Posterior vena cava (tissue), 2 donors: Measurements from ENCODE around the gene CPNE6. TPM values are rescaled to one million over a fixed set of nuclear protein-coding genes. Genes with fewer than 3 reads are reported as not detected.
"Not testable (repeated sequence)": the region's sequence is repeated elsewhere in the genome, so short reads cannot be mapped to it uniquely, and the experiment has no call there.

Experiments used
- DNase-seq: peaks from one replicate; pipeline ENCODE4 v3.0.0-alpha.2; 2020; ENCODE audit warnings: low spot score
- intact Hi-C, 2 donors: fragments of 100-400 bp; cut with DNase I; formaldehyde crosslinking; loops; one replicate each; pipeline versions ENCODE4 v1.14.1 to v1.14.2; 2022 to 2023
- total RNA-seq, 2 donors: library from RNA; stranded (reverse); fragmentation: NEBNext Ultra II Directional; extraction: Animal tissue kit (Norgen Biotek cat#: 25700); gene quantifications; one replicate each; pipeline ENCODE4 v1.2.1, GENCODE V29; 2021
- donor health status: DM: yes; HTN: yes; CAD: no.
- donor health status: DM: yes; HTN: yes; CAD: no.

CPNE6 gene
- total RNA-seq, 2 donors from 2014 or later = 0.32 to 1.3 TPM

DNA sequence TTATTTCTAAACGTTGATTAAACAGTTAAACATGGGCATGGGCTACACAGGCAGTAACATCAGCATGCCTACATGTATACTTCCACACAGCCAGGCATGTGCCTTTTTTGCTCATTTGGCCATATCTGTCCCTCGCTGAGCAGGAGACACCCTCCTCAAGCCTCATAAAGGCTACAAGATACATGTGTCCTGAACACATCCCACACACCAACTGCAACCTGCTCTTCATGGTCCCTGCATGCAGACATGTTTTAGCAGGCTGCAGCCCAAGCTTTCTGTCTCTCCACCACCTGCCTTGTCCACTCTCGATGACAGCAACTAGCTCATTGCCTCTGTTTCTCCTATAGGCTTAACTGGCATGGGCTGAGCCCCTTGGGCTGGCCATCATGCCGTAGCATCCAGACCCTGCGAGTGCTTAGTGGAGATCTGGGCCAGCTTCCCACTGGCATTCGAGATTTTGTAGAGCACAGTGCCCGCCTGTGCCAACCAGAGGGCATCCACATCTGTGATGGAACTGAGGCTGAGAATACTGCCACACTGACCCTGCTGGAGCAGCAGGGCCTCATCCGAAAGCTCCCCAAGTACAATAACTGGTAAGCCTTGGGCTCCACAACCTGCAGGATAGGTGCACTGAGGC, 25.3 kb downstream of the CPNE6 start:
- intact Hi-C loops = no loop called here
- no peak for DNase-seq

GRCh38 chr14:24098229-24098926, 27.0 kb downstream of the CPNE6 start:
- no peak for DNase-seq
- intact Hi-C loops = no loop called here

GRCh38 chr14:24098927-24099813, 27.8 kb downstream of the CPNE6 start:
- intact Hi-C loops = no loop called here

DNA sequence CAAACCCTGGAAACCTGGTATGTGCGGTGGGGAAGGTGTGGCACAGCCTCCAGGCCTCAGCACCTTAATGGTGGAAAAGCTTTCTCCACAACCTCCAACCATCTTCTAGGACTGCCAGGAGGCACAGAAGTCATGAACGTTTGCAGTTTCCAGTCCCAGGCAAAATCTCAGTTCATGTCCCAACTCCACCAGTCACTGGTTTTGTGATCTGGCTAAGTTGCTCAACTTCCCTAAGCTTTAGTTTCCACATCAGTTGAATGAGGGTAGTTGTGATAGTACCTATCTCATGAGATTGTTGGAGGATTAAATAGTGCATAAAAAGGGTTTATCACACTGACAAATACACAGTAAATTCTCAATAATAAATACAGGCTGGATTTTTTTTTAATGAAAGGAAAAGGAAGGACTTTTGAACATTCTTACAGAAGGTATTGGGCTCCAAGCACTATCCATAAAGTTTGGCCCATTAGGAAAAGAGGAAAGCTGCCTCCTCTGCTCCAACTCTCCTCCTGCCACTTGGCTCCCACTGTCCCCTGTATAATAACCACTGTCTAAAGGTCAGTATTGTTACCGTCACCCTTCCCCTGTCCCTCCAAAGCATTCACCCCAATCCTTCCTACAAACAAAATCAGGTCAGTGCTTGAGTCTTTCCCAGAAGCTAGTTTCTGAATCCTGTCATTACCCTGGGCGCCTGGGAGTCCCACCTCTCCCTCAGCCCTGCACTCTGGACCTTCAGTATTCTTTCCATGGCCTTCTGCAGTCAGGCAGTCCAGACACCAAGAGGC, 29.0 kb downstream of the CPNE6 start:
- DNase-seq = no peak
- intact Hi-C loops = no loop called here

More at GRCh38 chr14:24098927-24099813, 27.8 kb downstream of the CPNE6 start:
- DNase-seq = no peak

- intact Hi-C loops = no loop called here
- DNase-seq = no peak
Measured at GRCh38 chr14:24100982-24101494, 29.7 kb downstream of the CPNE6 start.

- no peak for DNase-seq
- intact Hi-C loops = no loop called here
Measured at GRCh38 chr14:24102357-24103048, 31.1 kb downstream of the CPNE6 start.

DNA sequence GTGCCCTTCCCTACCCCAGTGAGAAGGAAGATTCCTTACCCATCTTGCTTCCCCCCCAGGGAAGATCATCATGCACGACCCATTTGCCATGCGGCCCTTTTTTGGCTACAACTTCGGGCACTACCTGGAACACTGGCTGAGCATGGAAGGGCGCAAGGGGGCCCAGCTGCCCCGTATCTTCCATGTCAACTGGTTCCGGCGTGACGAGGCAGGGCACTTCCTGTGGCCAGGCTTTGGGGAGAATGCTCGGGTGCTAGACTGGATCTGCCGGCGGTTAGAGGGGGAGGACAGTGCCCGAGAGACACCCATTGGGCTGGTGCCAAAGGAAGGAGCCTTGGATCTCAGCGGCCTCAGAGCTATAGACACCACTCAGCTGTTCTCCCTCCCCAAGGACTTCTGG, 32.1 kb downstream of the CPNE6 start:
- no peak for DNase-seq
- intact Hi-C loops = no loop called here

DNA sequence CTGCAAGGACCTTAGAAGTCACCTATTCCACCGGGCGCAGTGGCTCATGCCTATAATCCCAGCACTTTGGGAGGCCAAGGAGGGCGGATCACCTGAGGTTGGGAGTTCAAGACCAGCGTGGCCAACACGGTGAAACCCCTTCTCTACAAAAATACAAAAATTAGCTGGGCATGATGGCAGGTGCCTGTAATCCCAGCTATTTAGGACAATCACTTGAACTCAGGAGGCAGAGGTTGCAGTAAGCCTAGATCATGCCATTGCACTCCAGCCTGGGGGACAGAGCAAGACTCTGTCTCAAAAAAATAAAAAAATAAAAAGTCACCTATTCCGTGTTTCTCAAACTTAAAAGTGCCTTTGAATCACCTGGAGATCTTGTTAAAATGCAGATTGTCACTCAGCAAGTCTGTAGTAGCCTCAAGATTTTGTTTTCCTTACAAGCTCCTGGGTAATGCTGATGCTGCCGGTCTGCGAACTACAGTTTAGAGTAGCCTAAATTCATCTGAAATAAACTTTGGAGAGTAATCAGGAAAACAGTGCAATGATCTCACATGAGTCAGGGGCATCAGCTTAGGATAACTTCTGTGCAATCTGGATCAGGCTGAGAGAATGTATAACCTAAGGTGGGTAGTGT, 34.4 kb downstream of the CPNE6 start:
- intact Hi-C loops, DNase-seq: not testable (repeated sequence)

DNA sequence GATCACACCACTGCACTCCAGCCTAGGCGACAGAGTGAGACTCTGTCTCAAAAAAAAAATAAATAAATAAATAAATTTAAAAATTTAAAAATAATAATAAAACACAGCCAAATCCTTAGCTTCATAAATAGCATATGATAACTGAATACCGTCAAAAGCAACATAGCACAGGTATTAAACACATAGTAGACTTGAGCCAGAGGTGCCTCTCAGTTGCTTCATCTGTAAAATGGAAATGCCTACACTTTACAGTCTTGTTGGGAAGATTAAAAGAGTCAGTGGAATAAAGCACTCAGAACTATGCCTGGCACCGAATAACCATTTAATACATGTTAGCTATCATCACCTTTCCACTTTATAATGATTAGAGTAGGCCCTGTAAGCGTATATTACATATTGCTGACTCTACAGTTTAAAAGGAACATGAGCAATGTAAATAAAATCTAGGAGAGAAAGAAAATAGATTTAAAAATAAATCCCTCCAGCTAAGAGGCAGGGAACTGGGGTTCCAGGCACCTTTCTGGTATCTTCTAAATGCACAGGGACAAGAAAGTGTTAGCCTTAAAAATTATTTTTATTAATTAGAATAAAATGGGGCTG, 35.4 kb downstream of the CPNE6 start:
- intact Hi-C loops = no loop called here
- DNase-seq = no peak

DNA sequence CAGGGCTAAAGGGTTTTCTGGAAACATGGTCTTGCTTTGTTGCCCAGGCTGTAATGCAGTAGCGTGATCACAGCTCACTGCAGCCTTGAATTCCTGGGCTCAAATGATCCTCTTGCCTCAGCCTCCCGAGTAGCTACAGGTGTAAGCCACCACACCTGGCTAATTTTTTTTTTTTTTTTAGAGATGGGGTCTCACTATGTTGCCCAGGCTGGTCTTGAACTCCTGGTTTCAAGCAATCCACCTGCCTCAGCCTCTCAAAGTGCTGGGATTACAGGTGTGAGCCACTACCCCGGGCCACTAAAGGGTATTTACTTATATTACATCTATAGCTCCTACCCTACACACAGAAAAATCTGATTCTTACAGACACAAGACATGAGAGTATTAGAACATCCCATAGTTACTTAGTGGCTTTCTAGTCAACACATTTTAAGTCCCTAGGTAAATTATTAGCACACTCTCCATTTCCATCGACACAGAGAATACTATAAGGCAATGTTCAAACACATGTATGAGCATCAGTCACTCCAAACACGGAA, 37.0 kb downstream of the CPNE6 start:
- DNase-seq = no peak
- intact Hi-C loops = no loop called here

DNA sequence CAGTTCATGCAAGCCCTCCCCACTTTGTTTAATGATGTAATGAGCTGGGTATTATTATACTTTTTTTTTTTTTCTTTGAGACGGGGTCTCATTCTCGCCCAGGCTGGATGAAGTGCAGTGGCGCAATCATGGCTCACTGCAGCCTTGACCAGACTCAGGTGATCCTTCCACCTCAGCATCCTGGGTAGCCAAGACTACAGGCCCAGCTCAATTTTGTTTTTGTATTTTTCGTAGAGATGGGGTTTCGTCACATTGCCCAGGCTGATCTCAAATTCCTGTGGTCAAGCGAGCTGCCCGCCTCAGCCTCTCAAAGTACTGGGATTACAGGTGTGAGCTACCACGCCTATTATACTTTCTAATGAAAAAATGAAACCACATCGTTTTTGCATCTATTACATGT, 38.7 kb downstream of the CPNE6 start:
- DNase-seq = no peak

DNA sequence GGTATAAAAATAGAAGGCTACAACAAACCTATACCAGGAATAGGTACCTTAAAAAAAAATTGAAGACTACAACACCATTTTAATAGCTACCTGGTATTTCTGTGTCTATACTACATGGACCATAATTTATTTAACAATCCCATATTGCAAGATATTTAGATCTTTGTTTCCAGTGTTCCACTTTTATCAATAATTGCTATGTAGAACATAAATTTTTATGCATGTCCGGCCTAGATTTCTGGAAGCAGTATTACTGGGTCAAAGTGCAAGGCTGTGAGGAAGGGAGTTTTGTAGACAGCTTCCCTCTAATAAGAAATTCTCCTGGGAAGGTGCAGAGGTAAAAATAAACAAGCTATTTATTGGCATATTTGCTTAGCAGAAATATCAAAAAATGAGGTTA, 39.2 kb downstream of the CPNE6 start:
- no peak for DNase-seq
- intact Hi-C loops = no loop called here

More for the DNA sequence above, 38.7 kb downstream of the CPNE6 start:
- intact Hi-C loops = no loop called here

- no peak for DNase-seq
- intact Hi-C loops = no loop called here
Measured at GRCh38 chr14:24113379-24113800, 42.0 kb downstream of the CPNE6 start.

DNA sequence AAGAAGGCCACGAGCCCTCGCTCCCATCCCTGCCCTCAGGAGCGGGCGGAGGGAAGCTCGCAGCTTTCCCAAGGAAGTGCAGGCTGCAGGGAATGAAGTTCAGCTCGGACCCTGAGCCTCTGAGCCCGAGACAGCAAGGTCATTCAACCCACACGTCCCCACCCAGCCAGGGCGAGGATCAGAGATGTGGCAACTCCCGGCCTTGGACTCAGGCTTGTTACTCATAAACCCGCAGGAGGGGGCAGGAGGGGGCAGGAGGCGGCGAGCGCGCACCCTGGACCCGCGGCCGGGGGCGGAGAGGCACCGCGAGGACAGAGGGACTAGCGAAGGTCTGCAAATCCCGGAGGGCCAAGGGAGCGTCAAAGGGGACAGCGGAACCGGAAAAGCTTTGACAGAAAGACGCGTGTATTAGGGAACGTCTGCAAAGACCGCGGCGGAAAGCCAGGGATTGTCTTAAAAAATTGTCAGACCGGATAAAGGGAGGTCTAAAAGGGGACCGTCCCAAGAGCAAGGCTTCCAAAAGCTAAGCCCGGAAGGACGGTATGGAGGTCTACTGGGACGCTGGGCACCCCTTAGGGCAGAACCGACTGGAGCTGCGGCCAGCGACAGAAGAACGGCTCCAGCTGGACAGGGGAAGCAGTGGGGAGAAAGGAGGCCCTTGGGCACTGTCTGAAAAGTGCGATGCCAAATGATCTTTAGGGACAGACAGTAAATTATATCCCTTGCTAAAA, 42.6 kb downstream of the CPNE6 start:
- DNase-seq = peak; percentile 96
- intact Hi-C loops = no loop called here

DNA sequence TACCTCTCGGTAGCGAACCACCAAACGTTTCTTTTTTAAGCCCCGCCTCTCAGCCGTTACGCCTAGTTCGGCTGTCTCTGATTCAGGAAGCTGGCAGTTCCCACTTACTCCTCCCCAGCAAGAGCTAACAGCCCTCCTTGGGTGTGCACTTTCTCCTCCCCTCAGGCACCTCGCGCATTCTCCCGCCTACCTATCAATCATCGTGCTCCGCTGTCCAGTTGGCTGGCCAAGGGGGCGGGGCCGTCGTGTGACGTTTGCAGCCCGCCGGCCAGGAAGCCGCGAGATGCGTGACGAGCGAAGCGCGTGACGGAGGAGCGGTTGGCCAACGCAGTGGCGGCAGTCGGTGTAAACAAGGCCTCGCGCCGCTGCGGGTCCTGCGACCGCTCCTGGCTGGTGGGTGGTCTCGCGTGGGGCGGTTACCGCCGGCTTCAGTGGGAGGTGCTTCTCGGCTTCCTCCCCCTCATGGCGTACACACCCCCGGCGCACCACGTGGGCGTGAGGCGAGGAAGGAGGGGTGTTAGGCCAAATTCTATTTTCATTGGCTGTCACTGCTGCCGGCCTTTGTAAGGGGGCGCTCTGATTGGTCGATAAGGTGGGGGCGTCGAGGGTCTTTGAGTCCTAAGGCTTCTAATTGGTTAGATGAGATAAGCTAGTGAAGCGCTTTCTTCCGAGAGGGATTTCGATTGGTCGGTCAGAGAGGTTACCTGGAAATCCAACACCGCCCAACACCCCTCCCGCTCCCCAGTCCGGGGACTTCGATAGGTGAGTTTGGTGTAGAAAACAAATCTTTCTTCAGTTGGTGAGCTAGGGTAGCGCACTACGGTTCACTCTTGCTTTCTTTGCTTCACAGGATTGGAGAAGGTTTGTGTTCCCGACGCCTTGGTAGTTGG, 43.4 kb downstream of the CPNE6 start, which contains the start of the genes DCAF11 and NRL:
DCAF11 (plus strand) TSS at position 246 of the 890 bp plus-strand sequence. CDS start 818 bp downstream, outside the sequence.
NRL (minus strand) TSS at position 418 of the 890 bp plus-strand sequence. CDS start 32,101 bp downstream, outside the sequence.
- intact Hi-C loops = no loop called here
- peak; percentile 99 for DNase-seq
